Esophagus squamous epithelium (tissue), 5 donors: ENCODE measurements around the gene MSANTD7. TPM values are rescaled to one million over a fixed set of nuclear protein-coding genes. Genes with fewer than 3 reads are reported as not detected.

Experiments
- DNase-seq: peaks from one replicate; lab custom pipeline; 2025; lab: John Stamatoyannopoulos, UW
- H3K27ac ChIP-seq, 4 donors: fragments of 200-600 bp; sonication (generic); one replicate each; pipeline ENCODE4 v1.5.1; 2016 to 2019; ENCODE audit warnings: mild to moderate bottlenecking in 1 of 4
- H3K27me3 ChIP-seq, 4 donors: fragments of 200-600 bp; sonication (generic); 1 replicate in 3 of 4; 2 replicates in 1 of 4; pipeline versions ENCODE4 v1.5.1 to v1.6.0; 2017 to 2021; ENCODE audit warnings: antibody characterized with exemption in 1 of 4
- H3K36me3 ChIP-seq, 3 donors: fragments of 200-600 bp; sonication (generic); one replicate each; pipeline ENCODE4 v1.5.1; 2016 to 2019
- H3K4me1 ChIP-seq, 3 donors: fragments of 200-600 bp; sonication (generic); one replicate each; pipeline ENCODE4 v1.5.1; 2017 to 2019
- H3K4me3 ChIP-seq, 4 donors: fragments of 200-600 bp; sonication (generic); 1 replicate in 3 of 4; 2 replicates in 1 of 4; pipeline ENCODE4 v1.5.1; 2016 to 2019; ENCODE audit warnings: mild to moderate bottlenecking in 2 of 4, moderate library complexity in 1 of 4
- H3K9me3 ChIP-seq, 3 donors: fragments of 200-600 bp; sonication (generic); one replicate each; pipeline ENCODE4 v1.5.1; 2016 to 2019
- POLR2A ChIP-seq, 4 donors: fragments of 450-650 bp; IDR thresholded peaks; one replicate each; pipeline ENCODE4 v1.6.1; 2017; ENCODE audit warnings: antibody characterized with exemption in 4 of 4, mild to moderate bottlenecking in 4 of 4, moderate library complexity in 3 of 4
- WGBS, 2 donors: methylation state at CpG; one replicate each; pipeline ENCODE4 v1.1.5; 2018; 5-methylcytosine and 5-hydroxymethylcytosine counted together
- intact Hi-C: fragments of 100-400 bp; cut with DNase I; formaldehyde crosslinking; loops from one replicate; pipeline ENCODE4 v1.15.0; 2022
- total RNA-seq, 4 donors: library from RNA; depleted of rRNA; stranded (reverse); fragments of >200 nt; gene quantifications; one replicate each; pipeline ENCODE4 v1.1.0, GENCODE V29; 2016
- TF ChIP-seq, protein P1 (sequence below), 6 experiments: fragments of 450-650 bp in 4 of 6; fragments of 200-600 bp in 2 of 6; sonication (generic) in 2 of 6; IDR thresholded peaks; one replicate each; pipeline ENCODE4 v1.5.1; 2016 to 2019; ENCODE audit warnings: antibody characterized with exemption in 6 of 6, mild to moderate bottlenecking in 4 of 6, moderate library complexity in 4 of 6
- donor health status: DM: yes; HTN: yes; CAD: no.

Gene MSANTD7
- total RNA-seq, 4 donors from 2014 or later = 7.3 to 9.2 (median 8.2) TPM

DNA sequence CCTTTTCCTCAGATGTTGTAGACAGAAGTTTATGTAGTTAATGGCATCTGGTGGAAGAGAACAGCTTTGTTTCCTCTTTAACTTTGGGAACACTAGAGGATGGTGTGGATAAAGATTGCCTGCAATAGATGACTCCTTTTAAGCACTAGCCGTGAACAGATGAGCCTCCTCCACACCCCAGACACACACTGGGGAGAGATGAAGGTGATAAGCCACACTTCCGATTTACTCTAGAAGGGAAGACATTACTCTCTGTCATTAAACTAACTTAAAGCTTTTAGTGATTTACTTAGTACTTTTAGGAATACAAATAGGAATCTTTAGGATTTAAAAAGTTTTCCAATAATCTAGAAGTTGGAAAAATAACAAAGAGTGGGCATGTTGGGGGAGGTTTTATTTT lies 6.8 kb downstream of the MSANTD7 start:
- H3K27me3 ChIP-seq = no peaks in the 10 kb centered on the region
- DNase-seq = no peak
- H3K27ac ChIP-seq = no peak overlapping the region
- peaks cover 0 to 3% (median 0%) of the 10 kb centered on the region in 3 donors for H3K4me1 ChIP-seq
- H3K4me3 ChIP-seq = no peak overlapping the region
- no peaks in the 10 kb centered on the region for H3K9me3 ChIP-seq
- TF ChIP-seq, protein P1, sequence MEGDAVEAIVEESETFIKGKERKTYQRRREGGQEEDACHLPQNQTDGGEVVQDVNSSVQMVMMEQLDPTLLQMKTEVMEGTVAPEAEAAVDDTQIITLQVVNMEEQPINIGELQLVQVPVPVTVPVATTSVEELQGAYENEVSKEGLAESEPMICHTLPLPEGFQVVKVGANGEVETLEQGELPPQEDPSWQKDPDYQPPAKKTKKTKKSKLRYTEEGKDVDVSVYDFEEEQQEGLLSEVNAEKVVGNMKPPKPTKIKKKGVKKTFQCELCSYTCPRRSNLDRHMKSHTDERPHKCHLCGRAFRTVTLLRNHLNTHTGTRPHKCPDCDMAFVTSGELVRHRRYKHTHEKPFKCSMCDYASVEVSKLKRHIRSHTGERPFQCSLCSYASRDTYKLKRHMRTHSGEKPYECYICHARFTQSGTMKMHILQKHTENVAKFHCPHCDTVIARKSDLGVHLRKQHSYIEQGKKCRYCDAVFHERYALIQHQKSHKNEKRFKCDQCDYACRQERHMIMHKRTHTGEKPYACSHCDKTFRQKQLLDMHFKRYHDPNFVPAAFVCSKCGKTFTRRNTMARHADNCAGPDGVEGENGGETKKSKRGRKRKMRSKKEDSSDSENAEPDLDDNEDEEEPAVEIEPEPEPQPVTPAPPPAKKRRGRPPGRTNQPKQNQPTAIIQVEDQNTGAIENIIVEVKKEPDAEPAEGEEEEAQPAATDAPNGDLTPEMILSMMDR (IDR thresholded peaks at IDR 0.05) = no peak
- no peak for TF ChIP-seq POLR2A (IDR thresholded peaks at IDR 0.05)
- 81 to 82% methylated on average over 2 of the region's 2 CpGs for WGBS, 2 donors
- intact Hi-C loops = no loop called here
- H3K36me3 ChIP-seq = peaks cover 15 to 77% (median 16%) of the 10 kb centered on the region in 3 donors

DNA sequence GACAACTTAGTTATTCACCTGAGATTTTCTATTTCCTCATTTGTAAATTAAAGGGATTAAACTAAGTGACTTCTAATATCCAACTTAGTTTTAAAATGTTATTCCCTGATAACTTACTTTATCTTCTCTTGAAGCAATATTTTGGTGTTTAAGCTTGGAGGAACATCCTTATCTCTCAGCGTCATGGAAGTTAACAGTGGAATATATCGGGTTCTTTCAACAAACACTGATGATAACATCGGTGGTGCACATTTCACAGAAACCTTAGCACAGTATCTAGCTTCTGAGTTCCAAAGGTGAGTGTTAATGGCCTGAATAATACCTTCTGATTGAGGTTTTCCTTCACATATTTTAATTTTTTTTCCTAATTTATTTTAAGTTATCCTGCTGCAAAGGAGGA lies 14.1 kb downstream of the MSANTD7 start:
- peaks cover 0 to 80% (median 7%) of the 10 kb centered on the region in 3 donors for H3K36me3 ChIP-seq
- TF ChIP-seq, protein P1 (IDR thresholded peaks at IDR 0.05) = no peak
- TF ChIP-seq POLR2A (IDR thresholded peaks at IDR 0.05) = no peak
- H3K4me1 ChIP-seq = no peaks in the 10 kb centered on the region
- H3K4me3 ChIP-seq = no peak overlapping the region
- DNase-seq = no peak
- whole genome bisulfite sequencing, 2 donors = 92 to 97% methylated on average over 3 of the region's 3 CpGs
- H3K27me3 ChIP-seq = no peaks in the 10 kb centered on the region
- H3K9me3 ChIP-seq = no peaks in the 10 kb centered on the region
- intact Hi-C loops = no loop called here
- H3K27ac ChIP-seq = no peak overlapping the region

DNA sequence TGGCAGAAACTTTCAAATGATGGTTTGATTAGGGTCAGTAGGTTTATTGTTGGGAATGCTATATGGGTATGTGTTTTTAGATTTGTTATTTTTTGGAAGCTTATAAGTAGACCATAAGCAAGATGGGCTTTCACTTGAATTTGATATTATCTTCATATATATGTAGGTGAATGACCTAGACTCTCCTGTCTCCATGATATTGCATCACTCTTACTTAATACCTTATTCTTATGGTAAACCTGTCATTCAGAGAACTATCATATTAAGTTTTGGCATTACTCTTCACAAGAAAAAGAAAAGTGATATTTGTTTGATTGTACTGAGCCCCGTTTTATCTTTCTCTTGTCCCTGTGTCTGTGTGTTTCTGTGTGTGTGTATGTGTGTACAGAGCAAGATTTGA lies 17.3 kb downstream of the MSANTD7 start:
- Histone ChIP-seq H3K36me3 (peaks cover 0 to 88% (median 7%) of the 10 kb centered on the region in 3 donors), H3K4me1 (no peaks in the 10 kb centered on the region), H3K27ac (no peak overlapping the region), H3K4me3 (no peak overlapping the region), H3K9me3 (no peaks in the 10 kb centered on the region), H3K27me3 (no peaks in the 10 kb centered on the region)
- intact Hi-C loops = no loop called here
- DNase-seq = no peak
- no peak for TF ChIP-seq POLR2A (IDR thresholded peaks at IDR 0.05)
- TF ChIP-seq, protein P1 (IDR thresholded peaks at IDR 0.05) = no peak
- WGBS, 2 donors = 88 to 91% methylated on average over 1 of the region's 1 CpG

DNA sequence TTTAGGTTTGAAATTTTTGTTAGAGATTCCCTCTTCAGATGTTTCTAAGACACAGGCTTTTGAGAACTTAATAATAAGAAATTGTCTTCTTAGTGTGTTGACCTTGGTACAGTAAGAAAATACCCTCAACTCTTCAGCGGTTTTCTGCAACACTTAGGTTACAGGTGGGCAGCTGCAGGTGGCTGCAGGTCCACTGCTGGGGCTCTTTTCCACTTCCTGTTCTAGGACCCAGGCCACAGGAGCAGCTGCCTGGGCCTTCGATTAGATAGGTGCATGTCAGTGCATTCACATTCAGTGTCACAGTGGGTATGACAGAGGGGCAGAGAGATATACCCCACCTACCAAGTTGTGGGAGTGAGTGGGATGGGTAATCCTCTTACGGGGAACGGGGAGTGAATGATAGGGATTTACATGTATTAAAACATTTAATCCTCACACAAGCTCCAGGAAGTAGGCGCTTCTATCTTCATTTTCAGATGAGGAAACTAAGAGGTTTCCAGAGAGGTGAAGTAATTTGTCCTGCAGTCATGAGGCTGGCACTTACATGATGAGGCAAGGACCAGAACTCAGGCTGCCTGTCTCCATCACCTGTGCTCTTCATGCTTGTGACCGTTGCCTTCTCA lies 20.3 kb downstream of the MSANTD7 start:
- Histone ChIP-seq H3K27ac (no peak overlapping the region), H3K4me3 (no peak overlapping the region), H3K4me1 (no peaks in the 10 kb centered on the region), H3K27me3 (no peaks in the 10 kb centered on the region), H3K36me3 (peaks cover 0 to 91% (median 7%) of the 10 kb centered on the region in 3 donors), H3K9me3 (no peaks in the 10 kb centered on the region)
- TF ChIP-seq POLR2A (IDR thresholded peaks at IDR 0.05) = no peak
- TF ChIP-seq, protein P1 (IDR thresholded peaks at IDR 0.05) = no peak
- 80 to 88% methylated on average over 6 of the region's 6 CpGs for WGBS, 2 donors
- intact Hi-C loops = no loop called here
- no peak for DNase-seq

DNA sequence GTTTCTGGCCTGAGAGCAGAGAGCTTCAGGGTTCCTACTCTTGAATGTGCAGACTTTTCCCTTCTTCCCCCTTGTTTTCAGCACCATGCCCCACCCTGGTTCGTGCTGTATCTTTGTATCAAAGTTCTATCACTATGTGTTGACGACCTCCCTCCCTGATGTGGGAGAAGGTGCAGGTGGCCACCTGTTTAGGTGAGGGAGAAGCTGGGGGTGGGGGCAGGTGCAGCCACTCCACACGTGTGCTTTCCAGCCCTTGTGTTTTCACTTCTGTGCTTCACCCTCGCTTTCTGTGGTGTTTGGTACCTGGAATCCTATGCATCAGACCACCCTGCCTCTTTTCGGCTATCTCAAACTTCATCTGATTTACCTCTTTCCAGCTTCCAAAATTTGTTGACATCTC lies 20.9 kb downstream of the MSANTD7 start:
- DNase-seq = no peak
- TF ChIP-seq, protein P1 (IDR thresholded peaks at IDR 0.05) = no peak
- TF ChIP-seq POLR2A (IDR thresholded peaks at IDR 0.05) = no peak
- intact Hi-C loops = no loop called here
- H3K27me3 ChIP-seq = no peaks in the 10 kb centered on the region
- WGBS, 2 donors = 65 to 75% methylated on average over 4 to 5 of the region's 5 CpGs
- H3K9me3 ChIP-seq = no peaks in the 10 kb centered on the region
- no peak overlapping the region for H3K27ac ChIP-seq
- no peaks in the 10 kb centered on the region for H3K4me1 ChIP-seq
- H3K4me3 ChIP-seq = no peak overlapping the region
- peaks cover 0 to 91% (median 7%) of the 10 kb centered on the region in 3 donors for H3K36me3 ChIP-seq
